ENCODE data around the gene FAM47E. TPM values are rescaled to one million over a fixed set of nuclear protein-coding genes. Genes with fewer than 3 reads are reported as not detected.

The FAM47E gene
- total RNA-seq, 1 donor from 2014 or later: 2.9 TPM

DNA sequence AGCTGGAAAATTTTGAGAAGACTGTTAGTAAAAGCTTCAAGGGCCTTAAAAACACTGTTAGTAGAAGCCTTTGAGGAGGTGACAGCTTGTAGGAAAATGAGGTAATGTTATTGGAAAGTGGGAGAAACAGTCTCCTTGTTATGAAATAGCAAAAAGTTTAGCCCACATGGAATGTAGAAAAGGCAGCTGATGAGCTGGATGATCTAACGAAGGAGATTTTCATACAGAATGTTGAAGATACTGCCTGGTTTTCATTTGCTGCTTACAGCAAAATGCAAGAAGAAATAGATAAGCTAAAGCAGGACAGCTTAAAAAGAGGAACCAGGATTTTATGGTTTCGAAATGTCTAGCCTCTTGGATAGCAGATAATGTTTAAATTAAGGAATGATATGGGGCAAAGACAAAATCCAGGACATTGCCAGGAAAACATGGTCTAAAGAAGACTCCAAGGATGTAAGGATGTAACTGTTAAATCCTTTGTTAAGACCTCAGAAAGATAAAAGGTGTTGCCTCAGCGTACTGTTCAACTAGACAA lies 44.8 kb downstream of the FAM47E start:
- Mint-ChIP-seq H3K4me3 (ENCODE audit: unreplicated experiment) (no peak overlapping the region), H3K36me3 (ENCODE audit: unreplicated experiment) (peaks cover 27% of the 10 kb centered on the region), H3K27ac (ENCODE audit: unreplicated experiment) (no peak overlapping the region), H3K27me3 (ENCODE audit: unreplicated experiment) (no peaks in the 10 kb centered on the region), H3K4me1 (ENCODE audit: low read depth, unreplicated experiment) (peaks cover 1% of the 10 kb centered on the region), H3K9me3 (ENCODE audit: unreplicated experiment) (peaks cover 5% of the 10 kb centered on the region)
- TF ChIP-seq CTCF (IDR thresholded peaks at IDR 0.05; ENCODE audit: partially characterized antibody, unreplicated experiment): no peak
- no peak for DNase-seq

DNA sequence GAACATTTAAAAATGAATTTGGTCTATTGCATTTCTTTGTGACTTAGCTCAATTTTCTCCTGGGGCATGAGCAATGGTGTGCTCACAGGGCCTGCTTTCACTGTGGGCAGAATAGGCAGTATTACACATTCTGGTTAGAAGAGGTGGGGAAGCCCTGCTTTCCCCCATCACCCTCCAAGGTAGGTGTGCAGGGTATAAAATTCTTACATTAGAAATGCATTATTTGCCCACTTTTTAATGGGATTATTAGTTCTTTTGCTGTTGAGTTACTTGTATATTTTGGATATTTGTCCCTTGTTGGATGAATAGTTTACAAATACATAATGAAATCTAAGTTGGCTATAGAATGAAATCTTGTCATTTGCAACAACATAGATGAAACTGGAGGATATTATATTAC lies 46.7 kb downstream of the FAM47E start:
- H3K36me3 Mint-ChIP-seq (ENCODE audit: unreplicated experiment): peaks cover 27% of the 10 kb centered on the region
- DNase-seq: no peak
- H3K9me3 Mint-ChIP-seq (ENCODE audit: unreplicated experiment): peaks cover 2% of the 10 kb centered on the region
- no peak for TF ChIP-seq CTCF (IDR thresholded peaks at IDR 0.05; ENCODE audit: partially characterized antibody, unreplicated experiment)
- H3K27me3 Mint-ChIP-seq (ENCODE audit: unreplicated experiment): no peaks in the 10 kb centered on the region
- no peak overlapping the region for H3K4me3 Mint-ChIP-seq (ENCODE audit: unreplicated experiment)
- H3K27ac Mint-ChIP-seq (ENCODE audit: unreplicated experiment): no peak overlapping the region
- no peaks in the 10 kb centered on the region for H3K4me1 Mint-ChIP-seq (ENCODE audit: low read depth, unreplicated experiment)

DNA sequence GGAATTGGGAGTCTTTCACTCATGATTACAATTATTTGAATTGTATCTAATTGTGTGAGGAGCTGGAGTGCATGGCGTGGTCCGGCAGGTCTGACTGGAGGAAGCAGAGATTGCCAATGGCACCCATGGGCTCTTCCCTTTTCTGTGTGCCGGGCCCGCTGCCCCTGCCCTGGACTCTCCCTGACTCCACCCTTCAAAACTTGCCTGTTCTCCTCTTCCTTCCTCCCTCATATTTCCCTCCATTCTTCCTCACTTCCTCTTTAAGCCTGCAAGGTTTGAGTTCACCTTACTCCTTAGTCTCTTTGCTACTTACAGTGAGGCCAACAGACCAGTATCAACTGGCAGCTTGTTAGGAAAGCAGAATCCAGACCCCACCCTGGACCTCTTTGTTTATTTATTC lies 48.5 kb downstream of the FAM47E start:
- no peak for TF ChIP-seq CTCF (IDR thresholded peaks at IDR 0.05; ENCODE audit: partially characterized antibody, unreplicated experiment)
- Mint-ChIP-seq H3K27me3 (ENCODE audit: unreplicated experiment) (peaks cover 2% of the 10 kb centered on the region), H3K9me3 (ENCODE audit: unreplicated experiment) (peaks cover 4% of the 10 kb centered on the region), H3K4me1 (ENCODE audit: low read depth, unreplicated experiment) (peaks cover 2% of the 10 kb centered on the region), H3K36me3 (ENCODE audit: unreplicated experiment) (peaks cover 27% of the 10 kb centered on the region), H3K4me3 (ENCODE audit: unreplicated experiment) (no peak overlapping the region), H3K27ac (ENCODE audit: unreplicated experiment) (no peak overlapping the region)
- no peak for DNase-seq

GRCh38 chr4:76301068-76301774 lies 49.7 kb downstream of the FAM47E start:
- no peak overlapping the region for H3K4me3 Mint-ChIP-seq (ENCODE audit: unreplicated experiment)
- no peak for DNase-seq
- no peak overlapping the region for H3K27ac Mint-ChIP-seq (ENCODE audit: unreplicated experiment)

More at GRCh38 chr4:76301068-76301774, 49.7 kb downstream of the FAM47E start:
- H3K36me3 Mint-ChIP-seq (ENCODE audit: unreplicated experiment): peaks cover 26% of the 10 kb centered on the region
- TF ChIP-seq CTCF (IDR thresholded peaks at IDR 0.05; ENCODE audit: partially characterized antibody, unreplicated experiment): no peak
- peaks cover 7% of the 10 kb centered on the region for H3K9me3 Mint-ChIP-seq (ENCODE audit: unreplicated experiment)
- H3K4me1 Mint-ChIP-seq (ENCODE audit: low read depth, unreplicated experiment): peaks cover 8% of the 10 kb centered on the region
- H3K27me3 Mint-ChIP-seq (ENCODE audit: unreplicated experiment): peaks cover 5% of the 10 kb centered on the region

Measured in glutamatergic neuron (in vitro differentiated cells).